Activated CD4-positive, alpha-beta T cell treated with anti-CD3 and anti-CD28 coated beads, Interleukin-2, Interleukin-6, amounts not matched to agents 100 ng/mL and 50 ng/mL, durations not matched to agents 16 hours and 8 hours (primary cell): ENCODE data around the gene CTBP2.

Experiments used
- DNase-seq: peaks from one replicate; pipeline ENCODE4 v3.0.0-alpha.2; 2020

CTBP2 gene

DNA sequence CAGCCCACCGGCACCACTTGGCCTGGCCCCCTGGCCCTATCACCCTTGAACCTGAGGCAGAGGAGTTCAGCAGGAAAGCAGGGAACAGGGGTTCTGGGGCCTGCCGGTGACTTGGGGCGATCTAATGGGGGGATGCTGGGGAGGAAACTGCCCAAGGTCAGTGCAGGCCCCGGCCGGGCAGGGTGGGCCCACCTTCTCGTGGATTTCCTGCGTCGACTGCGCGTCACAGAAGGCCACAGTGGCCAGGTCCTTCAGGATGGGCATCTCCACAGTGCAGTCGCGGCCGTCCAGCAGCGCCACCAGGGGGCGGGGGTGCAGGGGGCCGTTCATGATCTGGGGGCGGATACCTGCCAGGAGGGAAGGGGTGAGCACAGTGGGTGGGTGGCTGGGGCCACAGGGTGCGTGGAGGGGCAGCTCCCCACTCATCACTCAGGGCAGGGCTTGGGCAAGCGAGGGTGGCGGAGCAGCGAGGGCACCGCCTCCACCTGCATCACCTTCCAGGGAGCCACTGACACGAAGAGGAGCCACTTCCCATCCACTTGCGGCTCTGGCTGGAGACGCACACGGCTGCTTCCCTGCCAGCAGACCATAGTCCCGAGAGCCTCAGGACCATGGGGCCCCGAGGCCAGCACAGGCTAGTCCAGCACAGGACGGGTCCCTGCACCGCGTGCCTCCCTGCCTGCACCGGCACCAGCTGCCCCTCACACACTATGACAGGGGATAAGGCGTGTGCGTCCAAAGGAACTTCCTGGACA is 157.0 kb downstream of the CTBP2 start:
- no peak for DNase-seq

DNA sequence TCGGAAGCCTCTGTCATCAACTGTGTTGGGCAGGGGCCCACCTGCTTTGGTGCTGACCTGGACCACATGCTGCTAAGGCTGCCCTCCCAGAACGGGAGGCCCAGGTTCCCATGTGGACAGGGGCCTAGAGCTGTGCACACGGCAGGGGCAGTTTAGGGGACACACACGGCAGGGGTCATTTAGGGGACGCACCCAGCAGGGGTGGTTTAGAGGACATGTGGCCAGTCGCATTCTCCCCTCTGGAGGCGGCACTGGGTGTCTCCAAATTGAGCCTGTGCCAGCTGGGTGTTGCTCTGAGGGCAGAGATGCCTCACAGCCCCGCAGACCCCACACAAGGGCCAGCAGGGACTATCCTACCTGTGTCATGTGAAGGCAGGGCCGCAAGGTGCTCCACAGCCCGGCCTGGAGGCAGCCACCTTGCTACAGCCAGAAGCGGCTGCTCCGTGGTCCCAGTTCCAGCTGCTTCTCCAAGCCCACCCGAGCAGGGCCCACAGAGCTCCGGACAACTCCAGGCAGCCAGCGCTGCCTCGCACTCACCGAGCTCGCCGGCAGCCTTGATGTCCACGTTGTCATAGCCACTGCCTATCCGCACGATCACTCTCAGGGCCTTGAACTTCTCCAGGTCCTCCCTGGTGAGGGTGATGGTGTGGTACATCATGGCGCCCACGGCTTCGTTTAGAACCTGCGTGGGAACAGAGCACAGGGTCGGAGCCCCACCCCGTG is 157.8 kb downstream of the CTBP2 start:
- no peak for DNase-seq

DNA sequence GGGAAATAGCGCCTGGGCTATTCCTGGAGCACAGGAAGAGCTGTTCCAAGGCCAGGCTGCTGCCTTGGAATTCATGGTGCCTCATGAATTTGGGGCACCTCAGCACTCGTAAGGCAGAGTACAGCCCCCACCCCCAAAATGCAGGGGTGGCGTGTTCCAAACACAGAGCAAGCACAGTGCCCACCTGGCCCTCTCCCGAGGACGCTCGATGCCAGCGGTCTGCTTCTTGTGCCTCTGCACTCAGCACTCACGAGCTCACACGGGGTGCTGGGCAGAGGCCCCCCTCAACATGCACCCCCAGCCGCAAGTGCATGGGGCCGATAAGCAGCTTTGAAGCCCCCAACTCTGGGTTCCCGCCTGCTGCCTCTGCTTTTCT is 158.3 kb downstream of the CTBP2 start:
- no peak for DNase-seq

DNA sequence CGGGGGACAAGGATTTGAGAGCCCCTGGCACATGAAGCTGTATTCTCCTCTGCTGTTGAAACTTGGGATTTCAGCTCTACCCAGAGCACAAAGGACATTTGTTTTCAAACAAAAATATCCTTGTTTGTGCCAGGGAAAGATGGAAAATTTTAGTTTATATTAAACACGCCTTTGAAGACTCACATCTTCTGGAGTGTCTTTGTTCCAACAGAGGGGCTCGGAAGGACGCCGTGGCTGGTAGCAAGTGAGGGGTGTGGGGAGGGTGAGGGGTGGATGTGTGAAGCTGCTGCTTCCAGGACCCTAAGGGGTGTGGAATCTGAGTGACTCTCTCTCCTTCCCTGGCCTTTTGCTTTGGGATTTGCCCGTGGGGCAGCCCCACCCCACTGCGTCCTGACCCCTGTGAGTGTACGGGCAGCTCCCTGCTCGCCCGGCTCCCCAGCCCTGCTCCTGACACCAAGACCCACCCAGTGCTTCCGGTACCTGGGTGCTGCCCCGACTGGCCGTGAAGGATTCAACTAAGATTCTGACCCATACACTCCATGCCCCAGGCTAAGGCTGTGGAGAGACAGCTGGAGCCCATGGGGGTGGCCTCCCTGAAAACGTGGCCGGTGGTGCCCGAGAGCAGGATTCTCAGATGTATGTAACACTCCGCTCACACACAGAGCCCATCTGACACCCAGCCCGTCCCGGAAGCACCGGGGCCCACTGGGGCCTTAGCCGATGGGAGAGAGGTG is 158.9 kb downstream of the CTBP2 start:
- DNase-seq = no peak

DNA sequence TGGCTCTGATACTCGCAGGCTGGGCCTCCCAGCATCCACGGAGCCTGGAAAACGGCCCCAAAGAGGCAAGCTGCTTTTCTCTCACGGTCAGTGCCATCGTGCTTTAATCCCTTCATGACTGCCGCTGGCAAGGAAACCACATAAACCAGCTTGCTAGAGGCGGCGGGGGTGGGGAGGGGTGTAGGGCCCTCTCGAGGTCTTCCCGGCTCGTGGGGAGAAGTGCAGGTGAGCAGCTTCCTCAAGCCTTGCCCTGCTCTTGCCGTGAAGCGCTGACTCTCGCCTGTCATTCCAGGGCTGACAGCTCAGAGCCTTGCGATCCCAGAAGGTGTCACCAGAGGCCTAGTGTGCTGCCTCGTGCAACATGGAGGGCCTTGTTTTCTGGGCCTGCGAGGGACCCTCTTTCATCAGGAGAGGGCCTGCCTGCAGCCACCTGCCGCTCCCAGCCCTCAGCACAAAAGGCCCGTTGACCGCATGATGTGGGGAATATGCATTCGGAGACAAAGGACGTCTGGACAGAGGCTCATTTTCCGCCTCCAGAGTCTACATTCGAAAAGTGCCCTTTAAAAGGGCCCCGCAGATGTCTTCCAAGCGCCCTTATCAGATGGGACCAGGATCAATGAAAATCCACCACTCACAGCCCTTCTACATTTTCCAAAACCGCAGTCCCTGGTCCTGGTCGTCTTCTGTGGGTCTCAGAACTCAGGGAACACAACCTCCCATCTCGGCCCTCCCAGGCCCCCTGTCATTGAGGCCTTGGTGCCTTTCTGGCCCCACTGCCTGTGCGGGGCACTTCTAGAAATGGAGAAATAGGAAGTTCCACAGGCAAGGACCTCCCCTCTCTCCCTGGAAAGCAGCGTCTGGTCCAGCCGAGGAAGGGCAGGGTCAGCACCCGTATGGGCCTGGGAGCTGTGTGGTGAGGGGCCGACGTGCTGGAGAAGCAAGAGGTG is 159.7 kb downstream of the CTBP2 start:
- no peak for DNase-seq

DNA sequence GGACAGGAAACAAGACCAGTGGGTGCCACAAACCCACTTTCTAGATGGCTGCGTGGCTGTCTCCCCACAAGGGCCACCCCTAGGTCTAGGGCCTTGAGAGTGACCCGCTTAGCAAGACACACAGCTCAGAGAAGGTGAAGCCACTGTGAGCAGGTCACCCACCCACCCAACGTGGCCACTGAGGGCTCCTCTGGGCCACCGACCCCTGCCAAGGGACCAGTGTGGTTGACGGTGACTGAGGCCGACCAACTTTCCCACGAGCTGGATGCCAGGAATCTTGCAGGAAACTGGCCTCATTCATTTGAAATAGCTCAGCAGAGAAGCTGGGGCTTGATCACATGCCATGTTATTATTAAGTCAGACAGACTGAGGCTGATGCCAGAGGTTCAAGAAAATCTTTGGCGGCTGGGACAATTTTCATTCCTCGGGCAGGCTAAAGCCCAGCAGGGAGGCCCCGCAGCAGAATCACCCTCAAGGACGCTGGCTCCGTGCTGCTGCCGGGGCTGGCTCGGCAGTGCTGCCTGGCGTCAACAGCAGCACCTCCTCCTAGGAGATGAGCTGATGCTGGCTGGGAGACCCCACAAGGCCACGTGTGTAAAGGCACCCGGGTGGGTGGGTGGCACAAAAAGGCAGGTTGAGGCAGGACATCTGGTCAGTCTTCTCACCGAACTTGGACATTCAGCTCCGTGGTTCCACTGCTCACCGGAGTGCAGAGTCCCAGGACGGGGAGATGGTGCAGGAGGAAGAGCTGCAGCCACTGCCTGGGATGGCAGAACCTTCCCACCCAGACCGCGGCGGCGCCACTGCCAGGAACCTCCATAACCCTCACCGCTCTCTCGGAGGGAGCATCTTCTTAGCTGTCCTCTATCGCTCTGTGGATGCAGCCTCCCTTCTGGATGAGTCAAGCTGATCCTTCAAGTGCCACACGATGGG is 160.7 kb downstream of the CTBP2 start:
- no peak for DNase-seq

DNA sequence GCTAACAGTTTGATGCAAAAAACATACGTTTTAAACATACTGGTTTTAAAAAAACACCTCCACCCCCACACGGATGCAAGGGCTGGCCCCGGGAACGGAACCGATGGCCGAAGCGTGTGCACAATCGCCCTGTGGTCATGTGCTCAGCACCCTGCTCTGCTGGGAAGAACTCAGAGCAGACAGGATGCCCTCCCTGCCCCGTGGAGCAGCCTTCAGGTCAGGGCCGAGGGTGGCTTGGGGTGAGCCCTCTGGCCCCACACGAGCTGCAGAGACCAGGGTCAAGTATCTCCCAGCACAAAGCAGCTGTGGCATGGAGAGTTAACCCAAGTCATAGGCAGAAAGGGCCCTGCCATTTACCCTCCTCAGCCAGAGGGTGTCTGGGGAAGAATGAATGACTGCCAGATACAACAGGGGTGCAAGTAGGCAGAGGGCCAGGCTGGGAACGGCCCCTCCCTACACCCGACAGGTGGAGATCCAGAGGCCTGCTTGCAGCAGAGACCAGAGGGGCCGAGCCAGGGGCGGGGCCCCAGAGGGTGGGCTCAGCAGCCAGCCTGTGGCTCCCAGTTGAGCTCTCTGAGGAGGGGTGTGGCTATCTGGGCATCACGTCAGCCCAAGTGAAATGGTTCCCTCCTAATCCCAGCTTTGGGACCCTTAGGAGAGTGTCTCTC is 161.6 kb downstream of the CTBP2 start:
- no peak for DNase-seq

DNA sequence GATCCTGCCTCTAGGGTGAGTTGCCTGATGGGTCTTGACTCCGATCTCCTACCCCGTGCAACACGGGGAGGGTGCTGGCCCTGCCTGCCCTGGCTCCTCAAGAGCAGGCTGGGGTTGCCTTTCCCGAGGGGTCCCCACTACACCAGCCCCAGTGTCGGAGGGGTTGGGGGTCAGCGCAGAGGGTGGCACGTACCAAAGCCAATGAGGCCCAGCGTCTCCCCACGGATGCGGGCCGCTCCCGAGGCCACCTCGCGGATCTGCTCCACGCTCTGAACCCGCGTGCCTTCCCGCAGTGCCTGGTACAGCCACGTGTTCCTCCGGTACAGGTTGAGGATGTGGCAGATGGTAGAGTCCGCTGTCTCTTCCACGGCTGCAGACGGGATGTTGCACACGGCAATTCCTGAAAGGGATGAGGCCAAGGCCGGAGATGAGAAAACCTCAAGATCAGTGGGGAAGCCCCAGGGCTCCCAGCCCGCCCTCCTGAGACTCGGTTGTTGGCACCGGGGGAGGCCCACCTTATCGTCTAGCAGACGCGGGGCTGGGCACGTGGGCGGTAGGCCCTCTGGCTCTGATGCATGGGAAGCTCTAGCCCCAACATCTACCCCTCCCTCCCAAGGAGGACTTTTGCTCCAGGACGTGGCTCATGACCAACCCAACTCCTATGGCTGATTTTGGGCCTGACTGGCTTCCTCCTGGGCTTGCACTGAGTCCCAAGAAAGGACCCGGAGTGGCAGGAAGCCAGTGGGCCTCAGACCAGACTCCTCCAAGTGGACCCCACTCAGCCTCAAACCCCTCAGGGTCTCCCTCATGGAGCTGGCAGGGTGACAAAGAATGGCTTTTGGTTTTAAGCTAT is 162.4 kb downstream of the CTBP2 start:
- DNase-seq = no peak

DNA sequence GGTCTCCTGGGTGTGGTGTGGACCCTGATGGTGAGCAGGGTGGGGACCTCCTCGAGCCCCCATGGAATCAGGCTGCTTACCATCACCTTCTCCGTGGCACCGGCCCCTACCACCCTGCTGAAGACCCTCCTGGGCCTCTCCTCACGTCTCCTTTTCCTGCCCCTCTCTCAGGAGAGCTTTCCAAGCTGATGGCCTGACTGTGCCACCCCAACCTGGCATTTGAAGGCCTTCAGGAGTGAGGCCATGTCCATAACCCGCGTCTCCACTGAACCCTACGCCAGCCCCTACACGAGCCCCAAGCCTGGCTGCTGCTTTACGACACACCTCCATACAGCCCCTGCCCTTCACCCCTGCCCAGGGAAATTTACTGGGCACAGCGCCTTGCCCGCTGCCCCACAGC is 163.1 kb downstream of the CTBP2 start:
- no peak for DNase-seq

DNA sequence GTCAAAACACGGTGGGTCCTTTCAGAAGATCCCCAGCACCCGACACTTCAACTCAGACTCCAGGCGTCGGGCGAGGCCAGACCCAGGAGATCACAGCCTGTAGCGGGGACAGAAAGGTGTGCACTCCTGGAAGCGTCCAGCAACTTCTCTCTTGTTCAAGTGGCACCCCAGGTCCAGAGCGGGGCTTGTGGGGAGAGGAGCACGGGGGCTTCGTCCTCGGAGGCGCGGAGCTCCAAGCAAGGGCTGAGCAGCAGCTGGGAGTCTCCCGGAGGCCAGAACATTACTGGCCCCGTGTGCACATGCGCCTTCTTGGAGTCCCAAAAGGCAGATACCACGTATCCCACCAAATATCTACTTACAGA is 163.5 kb downstream of the CTBP2 start:
- no peak for DNase-seq

DNA sequence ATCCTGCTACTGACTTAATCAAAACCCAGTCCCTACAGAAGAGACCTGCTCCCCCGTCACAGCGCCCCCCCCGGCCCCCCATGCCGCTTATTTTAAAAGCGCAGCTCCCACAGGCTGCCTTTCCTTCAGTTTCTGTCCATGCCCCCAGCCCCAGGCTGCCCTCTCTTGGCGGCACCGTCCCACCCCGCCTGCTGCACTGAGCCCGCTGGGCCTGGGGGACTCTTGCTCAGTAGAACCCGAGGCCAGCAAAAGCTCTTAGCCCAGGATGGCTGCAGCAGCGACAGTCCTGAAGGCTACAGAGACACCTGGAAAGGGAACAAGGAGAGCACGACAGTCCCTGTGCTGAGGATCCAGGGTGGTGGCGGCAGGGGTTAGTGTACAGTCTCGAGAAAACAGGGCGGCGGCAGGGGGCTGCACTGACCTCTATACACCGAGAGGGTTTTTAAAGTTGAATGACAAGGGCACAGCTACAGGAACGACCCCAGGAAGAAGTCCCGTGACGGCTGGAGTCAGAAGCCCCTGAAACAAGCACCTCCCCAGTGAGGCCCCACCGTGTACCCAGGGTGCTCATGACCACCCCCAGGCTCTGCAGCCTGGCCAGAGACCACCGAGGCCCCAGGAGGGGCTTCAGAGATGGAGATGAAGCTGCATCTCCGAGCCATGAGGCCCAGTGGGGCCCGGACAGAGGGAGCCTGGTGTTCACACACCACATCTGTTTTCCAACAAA is 164.1 kb downstream of the CTBP2 start:
- no peak for DNase-seq

DNA sequence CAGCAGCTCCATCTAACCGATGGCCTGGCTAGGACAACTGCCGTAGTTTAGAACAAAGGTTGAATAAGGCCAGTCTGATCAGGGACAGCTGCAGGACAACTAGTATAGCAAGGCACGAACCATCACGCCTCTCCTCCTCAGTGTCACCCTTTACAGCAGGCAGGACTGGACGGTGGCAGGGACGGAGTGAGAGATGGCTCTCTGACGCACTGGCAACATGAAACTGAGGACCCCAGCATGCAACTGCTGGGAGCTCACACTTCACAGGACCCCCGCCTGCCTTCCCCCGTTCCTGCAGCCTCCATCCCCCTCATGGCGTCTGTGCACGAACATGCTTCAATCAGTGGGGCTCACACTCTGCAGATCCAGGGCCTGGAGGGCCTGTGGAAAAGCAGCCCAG is 164.8 kb downstream of the CTBP2 start:
- no peak for DNase-seq

DNA sequence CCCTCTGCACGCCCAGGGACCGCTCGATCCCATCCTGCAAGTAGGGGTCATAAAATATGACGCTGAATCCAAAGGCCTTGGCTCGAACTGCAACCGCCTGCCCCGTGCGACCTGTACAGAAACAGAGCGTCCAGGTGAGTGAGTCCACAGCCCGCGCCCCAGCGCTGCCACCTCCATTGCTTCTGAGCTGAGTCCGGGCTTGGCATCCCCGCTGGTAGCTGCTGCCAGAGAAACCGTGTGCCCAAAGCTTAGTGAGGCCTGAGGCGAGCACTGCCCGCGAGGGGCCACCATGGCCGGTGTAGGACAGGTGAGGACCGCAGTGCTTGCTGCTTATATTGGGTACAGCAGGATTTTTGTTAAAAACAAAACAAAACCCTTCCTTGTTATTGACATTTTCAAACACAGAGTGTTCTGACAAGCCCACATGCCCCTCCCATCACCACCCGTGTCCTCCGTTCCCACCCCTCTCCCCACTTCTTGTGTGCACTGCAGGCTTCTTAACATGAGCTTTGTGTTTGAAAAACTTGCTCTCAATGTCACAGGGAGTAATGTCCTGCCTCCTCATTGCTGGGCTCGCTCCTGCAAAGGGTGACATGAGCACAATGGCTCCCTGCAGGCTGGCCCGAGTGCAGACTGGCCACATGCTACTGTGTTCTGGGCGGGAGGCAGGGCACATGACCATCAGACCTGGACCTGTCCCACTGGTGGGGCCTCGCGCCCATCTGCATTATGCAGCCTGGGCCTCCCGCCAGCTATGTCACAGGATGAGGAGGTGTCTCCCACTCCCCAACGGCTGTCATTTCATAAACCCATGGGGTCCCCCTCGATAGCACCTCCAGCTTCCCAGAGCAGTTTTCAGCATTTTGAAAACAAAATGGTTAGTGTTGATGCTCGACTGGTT is 165.5 kb downstream of the CTBP2 start:
- no peak for DNase-seq

DNA sequence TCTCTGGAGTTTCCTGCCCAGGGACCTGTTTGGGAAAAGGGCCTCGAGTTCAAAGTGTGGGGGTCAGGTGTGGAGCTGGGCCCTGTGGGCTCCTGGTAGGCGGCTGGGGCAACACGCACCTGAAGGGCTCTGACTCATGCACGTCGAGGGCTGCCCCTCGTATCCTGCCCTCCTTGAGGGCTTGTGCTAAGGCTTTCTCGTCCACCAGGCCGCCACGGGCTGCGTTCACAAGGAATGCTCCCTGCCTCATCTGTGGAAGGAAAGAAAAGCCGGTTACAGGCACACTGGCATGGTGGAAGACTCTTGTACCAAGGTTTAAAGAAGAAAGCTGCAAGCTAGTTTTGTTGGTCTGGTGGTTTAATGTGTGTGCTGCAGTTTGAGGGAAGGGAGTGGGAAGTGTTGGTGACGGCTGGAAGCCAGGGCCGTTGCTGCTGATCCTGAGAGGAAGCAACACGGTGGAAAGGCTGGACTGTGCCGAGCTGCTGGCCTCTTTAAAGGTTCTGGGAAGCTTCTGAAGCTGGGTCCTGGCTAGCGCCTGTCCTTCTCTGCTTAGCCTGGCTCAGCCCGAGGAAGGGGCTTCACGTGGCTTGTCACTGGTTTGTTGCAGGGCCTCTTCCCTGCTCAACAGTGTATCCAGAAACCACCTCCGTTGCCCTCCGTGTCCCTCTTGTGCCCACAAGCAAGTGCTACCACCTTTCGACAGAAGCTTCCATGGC is 166.5 kb downstream of the CTBP2 start:
- DNase-seq = no peak

DNA sequence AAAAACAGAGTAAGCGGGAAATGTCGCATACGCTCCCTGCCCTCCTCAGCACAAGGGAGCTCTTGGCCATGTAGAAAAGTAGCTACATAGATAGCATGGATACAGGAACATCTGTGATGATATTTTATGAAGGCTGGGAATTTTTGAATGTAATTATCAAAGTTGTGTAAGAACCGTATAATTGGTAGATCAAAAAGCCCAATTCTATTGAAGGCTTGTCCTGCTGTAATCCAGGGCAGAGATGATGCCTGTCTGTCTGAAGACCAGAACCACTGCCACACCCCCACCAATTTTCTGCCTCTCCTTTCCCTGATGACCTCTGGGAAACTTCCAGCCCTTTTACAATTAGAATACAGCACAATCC is 167.0 kb downstream of the CTBP2 start:
- no peak for DNase-seq

DNA sequence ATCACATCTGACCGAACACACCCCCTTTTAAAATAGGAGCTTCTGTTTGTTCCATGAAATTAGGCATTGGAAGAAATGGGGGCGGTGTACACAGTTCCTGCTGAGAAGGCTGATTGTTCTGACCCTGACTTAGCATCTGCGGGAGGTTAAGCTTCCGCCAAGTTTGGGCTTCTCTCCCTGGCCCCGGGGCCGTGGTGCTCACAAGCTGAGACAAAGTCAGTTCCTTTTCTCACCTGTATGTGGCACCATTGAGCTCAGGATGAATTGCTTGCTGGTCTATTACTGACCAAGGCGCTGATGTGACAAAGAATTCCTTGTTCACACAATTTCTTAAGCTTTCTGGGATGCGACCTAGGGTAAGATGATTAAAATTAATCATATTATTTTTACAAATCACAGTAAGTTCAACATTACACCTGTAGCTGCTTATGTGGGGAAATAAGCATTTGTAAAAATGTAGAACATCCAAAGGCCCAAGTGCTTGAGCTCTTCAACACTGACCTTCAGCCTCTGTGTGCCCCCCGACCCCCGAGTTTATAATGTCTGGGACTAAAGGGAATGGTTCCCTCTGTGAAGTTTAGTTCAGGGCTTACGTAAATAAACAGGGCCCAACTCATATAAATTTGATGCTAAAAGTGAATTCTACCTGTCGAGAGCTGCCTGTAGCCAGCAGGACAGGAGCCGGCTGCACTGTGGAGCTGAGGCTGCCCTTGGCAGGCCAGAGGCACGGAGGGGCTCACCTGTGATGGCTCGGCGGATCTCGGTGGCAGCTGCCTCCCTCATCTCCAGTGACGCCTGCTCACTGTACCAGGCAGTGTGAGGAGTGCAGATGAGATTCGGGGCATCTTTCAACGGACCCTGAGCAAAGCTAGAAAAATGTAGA is 167.7 kb downstream of the CTBP2 start:
- peak; percentile 53 for DNase-seq

DNA sequence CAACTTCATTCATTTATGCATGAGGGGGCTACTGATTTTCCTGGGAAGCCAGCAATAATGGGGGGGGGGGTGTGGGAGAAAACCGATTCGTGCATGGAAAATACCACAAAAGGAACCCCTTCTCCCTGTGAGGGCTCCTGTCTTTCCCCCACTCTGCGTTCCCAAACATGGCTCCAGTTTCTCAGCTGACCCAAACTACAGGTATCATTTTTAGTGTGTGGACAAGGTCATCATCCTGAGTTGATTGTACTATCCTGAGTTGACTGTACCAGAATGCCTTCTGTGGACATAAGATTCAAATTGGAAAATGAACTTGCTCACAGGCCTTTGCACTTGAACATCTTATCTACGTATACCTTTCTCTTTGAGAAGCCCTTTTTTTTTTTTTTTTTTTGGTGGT is 168.5 kb downstream of the CTBP2 start:
- no peak for DNase-seq
